ENCODE data around the gene GSG1L.

GSG1L gene

DNA sequence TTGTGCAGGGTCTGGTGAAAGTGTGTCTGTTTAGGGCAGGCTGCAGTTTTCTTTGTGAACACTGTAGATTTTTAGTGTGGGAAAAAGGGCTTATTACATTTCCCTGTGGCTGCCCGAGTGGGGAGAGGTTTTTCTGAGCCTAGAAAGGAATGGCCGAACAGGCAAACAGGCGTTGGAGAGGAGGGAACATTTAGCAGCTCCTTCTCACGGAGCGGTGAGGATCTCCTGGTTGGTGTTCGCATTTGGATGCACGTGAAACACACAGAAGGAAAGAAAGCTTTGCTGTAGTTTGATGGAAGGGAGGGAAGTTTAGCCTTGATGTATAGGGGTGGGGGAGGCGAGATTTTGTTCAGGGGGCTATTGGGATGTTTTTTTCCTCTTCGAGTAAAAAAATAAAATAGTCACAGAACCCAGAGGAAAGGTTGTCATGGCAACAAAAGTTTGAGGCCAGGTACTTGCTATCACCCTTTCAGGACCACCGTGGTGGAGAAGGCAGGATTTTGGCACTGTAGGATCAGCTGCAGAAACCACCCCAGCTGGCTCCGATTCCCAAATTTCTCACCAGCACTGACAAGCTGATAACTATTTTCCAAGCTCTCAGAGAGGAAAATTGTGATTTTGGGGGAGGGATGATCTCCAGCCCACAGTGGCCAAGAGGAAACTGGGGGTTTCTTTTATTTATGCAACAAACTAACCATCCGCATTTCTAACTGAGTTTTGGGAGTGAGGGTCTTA is 3.5 kb downstream of the GSG1L start:
- no peak for TF ChIP-seq CEBPB (IDR thresholded peaks at IDR 0.05)
- no peak for TF ChIP-seq RAD21 (IDR thresholded peaks at IDR 0.05; ENCODE audit: low read depth)
- no peak for TF ChIP-seq TCF12 (IDR thresholded peaks at IDR 0.05; ENCODE audit: low read depth)
- no peak for TF ChIP-seq NFIC (IDR thresholded peaks at IDR 0.05)
- no peak for TF ChIP-seq EGR1 (IDR thresholded peaks at IDR 0.05)
- no peak for TF ChIP-seq EP300 (IDR thresholded peaks at IDR 0.05; ENCODE audit: borderline replicate concordance)
- no peak for TF ChIP-seq FOXM1 (IDR thresholded peaks at IDR 0.05; ENCODE audit: borderline replicate concordance, low read depth)
- no peak for TF ChIP-seq USF1 (IDR thresholded peaks at IDR 0.05)
- TF ChIP-seq ZBTB7A (IDR thresholded peaks at IDR 0.05; ENCODE audit: low read depth), result no peak
- TF ChIP-seq, protein P1, sequence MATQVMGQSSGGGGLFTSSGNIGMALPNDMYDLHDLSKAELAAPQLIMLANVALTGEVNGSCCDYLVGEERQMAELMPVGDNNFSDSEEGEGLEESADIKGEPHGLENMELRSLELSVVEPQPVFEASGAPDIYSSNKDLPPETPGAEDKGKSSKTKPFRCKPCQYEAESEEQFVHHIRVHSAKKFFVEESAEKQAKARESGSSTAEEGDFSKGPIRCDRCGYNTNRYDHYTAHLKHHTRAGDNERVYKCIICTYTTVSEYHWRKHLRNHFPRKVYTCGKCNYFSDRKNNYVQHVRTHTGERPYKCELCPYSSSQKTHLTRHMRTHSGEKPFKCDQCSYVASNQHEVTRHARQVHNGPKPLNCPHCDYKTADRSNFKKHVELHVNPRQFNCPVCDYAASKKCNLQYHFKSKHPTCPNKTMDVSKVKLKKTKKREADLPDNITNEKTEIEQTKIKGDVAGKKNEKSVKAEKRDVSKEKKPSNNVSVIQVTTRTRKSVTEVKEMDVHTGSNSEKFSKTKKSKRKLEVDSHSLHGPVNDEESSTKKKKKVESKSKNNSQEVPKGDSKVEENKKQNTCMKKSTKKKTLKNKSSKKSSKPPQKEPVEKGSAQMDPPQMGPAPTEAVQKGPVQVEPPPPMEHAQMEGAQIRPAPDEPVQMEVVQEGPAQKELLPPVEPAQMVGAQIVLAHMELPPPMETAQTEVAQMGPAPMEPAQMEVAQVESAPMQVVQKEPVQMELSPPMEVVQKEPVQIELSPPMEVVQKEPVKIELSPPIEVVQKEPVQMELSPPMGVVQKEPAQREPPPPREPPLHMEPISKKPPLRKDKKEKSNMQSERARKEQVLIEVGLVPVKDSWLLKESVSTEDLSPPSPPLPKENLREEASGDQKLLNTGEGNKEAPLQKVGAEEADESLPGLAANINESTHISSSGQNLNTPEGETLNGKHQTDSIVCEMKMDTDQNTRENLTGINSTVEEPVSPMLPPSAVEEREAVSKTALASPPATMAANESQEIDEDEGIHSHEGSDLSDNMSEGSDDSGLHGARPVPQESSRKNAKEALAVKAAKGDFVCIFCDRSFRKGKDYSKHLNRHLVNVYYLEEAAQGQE (IDR thresholded peaks at IDR 0.05; ENCODE audit: low read depth), result no peak
- no peak for TF ChIP-seq TEAD4 (IDR thresholded peaks at IDR 0.05)
- TF ChIP-seq TAF1 (IDR thresholded peaks at IDR 0.05; ENCODE audit: low read depth), result no peak
- no peak for TF ChIP-seq YY1 (IDR thresholded peaks at IDR 0.05; ENCODE audit: low read depth)
- no peak for TF ChIP-seq CREB1 (IDR thresholded peaks at IDR 0.05; ENCODE audit: low read depth)
- TF ChIP-seq, protein P2, sequence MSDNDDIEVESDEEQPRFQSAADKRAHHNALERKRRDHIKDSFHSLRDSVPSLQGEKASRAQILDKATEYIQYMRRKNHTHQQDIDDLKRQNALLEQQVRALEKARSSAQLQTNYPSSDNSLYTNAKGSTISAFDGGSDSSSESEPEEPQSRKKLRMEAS (IDR thresholded peaks at IDR 0.05), result no peak

- TF ChIP-seq FOXM1 (IDR thresholded peaks at IDR 0.05; ENCODE audit: borderline replicate concordance, low read depth) (no peak), TCF12 (IDR thresholded peaks at IDR 0.05; ENCODE audit: low read depth) (no peak), YY1 (IDR thresholded peaks at IDR 0.05; ENCODE audit: low read depth) (no peak), NFIC (IDR thresholded peaks at IDR 0.05) (no peak), CREB1 (IDR thresholded peaks at IDR 0.05; ENCODE audit: low read depth) (no peak), TAF1 (IDR thresholded peaks at IDR 0.05; ENCODE audit: low read depth) (no peak), TEAD4 (IDR thresholded peaks at IDR 0.05) (no peak), RAD21 (IDR thresholded peaks at IDR 0.05; ENCODE audit: low read depth) (no peak), USF1 (IDR thresholded peaks at IDR 0.05) (no peak), EP300 (IDR thresholded peaks at IDR 0.05; ENCODE audit: borderline replicate concordance) (no peak), CEBPB (IDR thresholded peaks at IDR 0.05) (no peak), EGR1 (IDR thresholded peaks at IDR 0.05) (no peak), ZBTB7A (IDR thresholded peaks at IDR 0.05; ENCODE audit: low read depth) (no peak)
- TF ChIP-seq, protein P2 (IDR thresholded peaks at IDR 0.05), result no peak
- TF ChIP-seq, protein P1 (IDR thresholded peaks at IDR 0.05; ENCODE audit: low read depth), result no peak
Observed at GRCh38 chr16:28058839-28059589, 4.5 kb downstream of the GSG1L start.

DNA sequence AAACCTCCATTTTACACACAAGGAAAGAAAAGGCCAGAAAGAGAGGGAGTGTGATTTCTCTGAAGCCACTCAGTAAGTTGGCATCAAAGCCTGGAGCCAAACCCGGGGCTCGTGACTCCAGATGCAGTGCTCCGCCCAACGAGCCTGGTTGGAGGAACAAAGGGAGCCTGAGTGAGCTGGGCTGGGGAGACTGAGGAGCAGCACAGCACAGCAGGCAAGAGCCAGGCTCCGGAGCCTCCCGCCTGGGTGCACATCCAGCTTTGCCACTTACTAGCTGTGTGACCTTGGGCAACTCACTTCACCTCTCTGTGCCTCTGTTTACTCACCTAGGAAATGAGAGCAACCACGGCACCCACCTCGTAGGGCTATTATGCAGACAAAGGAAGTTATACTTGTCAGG is 5.6 kb downstream of the GSG1L start:
- TF ChIP-seq TCF12 (IDR thresholded peaks at IDR 0.05; ENCODE audit: low read depth) (no peak), USF1 (IDR thresholded peaks at IDR 0.05) (no peak)
- TF ChIP-seq, protein P2 (IDR thresholded peaks at IDR 0.05), result no peak

DNA sequence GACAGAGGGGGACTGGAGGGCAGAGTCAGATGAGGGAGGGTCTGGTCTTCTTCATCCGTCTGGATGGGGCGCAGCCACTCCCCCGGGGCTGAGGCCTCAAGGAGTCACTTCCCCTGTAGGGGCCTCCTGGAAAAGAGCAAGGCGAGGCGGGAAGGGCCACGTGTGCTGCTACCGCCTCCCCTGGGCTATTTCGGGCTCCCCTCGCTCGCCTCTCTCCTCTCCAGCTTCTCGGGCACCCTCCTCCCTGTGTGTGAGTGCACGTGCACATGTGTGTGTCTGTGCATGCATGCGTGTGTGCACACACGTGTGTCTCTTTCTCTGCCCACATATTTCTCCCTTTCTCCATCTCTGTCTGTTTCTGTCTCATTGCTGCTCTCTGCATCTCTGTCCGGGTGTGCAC is 10.1 kb downstream of the GSG1L start:
- no peak for TF ChIP-seq NFIC (IDR thresholded peaks at IDR 0.05)
- TF ChIP-seq, protein P2 (IDR thresholded peaks at IDR 0.05), result peak; percentile 14; the same call in 1 of the 2 replicates
- no peak for TF ChIP-seq USF1 (IDR thresholded peaks at IDR 0.05)
- no peak for TF ChIP-seq FOXM1 (IDR thresholded peaks at IDR 0.05; ENCODE audit: borderline replicate concordance, low read depth)
- TF ChIP-seq, protein P1 (IDR thresholded peaks at IDR 0.05; ENCODE audit: low read depth), result no peak
- TF ChIP-seq CEBPB (IDR thresholded peaks at IDR 0.05), result no peak
